Transverse colon (tissue), 4 donors: ENCODE measurements around the gene TPP2. TPM values are rescaled to one million over a fixed set of nuclear protein-coding genes. Genes with fewer than 3 reads are reported as not detected.
A peak's percentile ranks its signal among the peaks of the same experiment; 100 is the strongest.

Experiments used
- DNase-seq: peaks from one replicate; pipeline ENCODE4 v3.0.0-alpha.2; 2019
- H3K27ac ChIP-seq, 4 donors: fragments of 200-600 bp; sonication (generic); 2 replicates each; pipeline ENCODE4 v1.5.1; 2016 to 2018; ENCODE audit warnings: inconsistent platforms in 4 of 4
- H3K27me3 ChIP-seq: fragments of 200-600 bp; sonication (generic); 2 replicates; pipeline ENCODE4 v1.5.1; 2017; ENCODE audit warnings: inconsistent platforms
- H3K36me3 ChIP-seq, 4 donors: fragments of 200-600 bp; sonication (generic); 2 replicates each; pipeline ENCODE4 v1.5.1; 2017 to 2019; ENCODE audit warnings: inconsistent platforms in 4 of 4
- H3K4me1 ChIP-seq, 4 donors: fragments of 200-600 bp; sonication (generic); 2 replicates each; pipeline ENCODE4 v1.5.1; 2017 to 2020; ENCODE audit warnings: inconsistent platforms in 4 of 4
- H3K4me3 ChIP-seq, 4 donors: fragments of 200-600 bp; sonication (generic); 1 replicate in 1 of 4; 2 replicates in 3 of 4; pipeline versions ENCODE4 v1.5.1 to v1.6.1; 2017 to 2019; ENCODE audit warnings: inconsistent platforms in 4 of 4
- H3K9me3 ChIP-seq, 2 donors: fragments of 200-600 bp; sonication (generic); 2 replicates each; pipeline ENCODE4 v1.5.1; 2017 to 2019; ENCODE audit warnings: inconsistent platforms in 2 of 2
- CTCF ChIP-seq, 5 experiments: fragments of 200-600 bp in 3 of 5; fragments of 450-650 bp in 2 of 5; sonication (generic) in 3 of 5; IDR thresholded peaks; 1 replicate in 2 of 5; 2 replicates in 3 of 5; pipeline ENCODE4 v1.5.1; 2016 to 2017; ENCODE audit warnings: antibody characterized with exemption in 5 of 5, inconsistent platforms in 3 of 5, mild to moderate bottlenecking in 2 of 5, moderate library complexity in 1 of 5
- EP300 ChIP-seq: sonication (generic); formaldehyde crosslinking; IDR thresholded peaks from one replicate; pipeline ENCODE4 v1.6.1; 2017; ENCODE audit warnings: antibody characterized with exemption, low read depth
- POLR2A ChIP-seq: fragments of 450-650 bp; IDR thresholded peaks from one replicate; pipeline ENCODE4 v1.6.1; 2016; ENCODE audit warnings: antibody characterized with exemption, mild to moderate bottlenecking, moderate library complexity
- POLR2AphosphoS5 ChIP-seq, 3 donors: sonication (generic); formaldehyde crosslinking; IDR thresholded peaks; one replicate each; pipeline ENCODE4 v1.6.1; 2016; ENCODE audit warnings: antibody characterized with exemption in 3 of 3
- WGBS, 2 donors: methylation state at CpG; one replicate each; pipeline ENCODE4 v1.1.5; 2018; ENCODE audit warnings: low coverage in 1 of 2; 5-methylcytosine and 5-hydroxymethylcytosine counted together
- in situ Hi-C, 4 donors: fragments of 200-750 bp; cut with MboI; loops; one replicate each; pipeline versions ENCODE4 v1.15.0 to v1.15.1; 2017; ENCODE audit warnings: low sequenced_read_pairs in 3 of 4, low pct_ligation_motif_present in 1 of 4, low pct_unique_long_range_greater_than_20kb in 1 of 4
- intact Hi-C: fragments of 100-400 bp; cut with DNase I; formaldehyde crosslinking; loops from one replicate; pipeline ENCODE4 v1.15.1; 2023; ENCODE audit warnings: low total_unique reads
- total RNA-seq, 4 donors: library from RNA; depleted of rRNA; stranded (reverse); fragments of >200 nt; gene quantifications; one replicate each; pipeline ENCODE4 v1.1.0, GENCODE V29; 2016

The TPP2 gene
- total RNA-seq, 4 donors from 2014 or later = 19.1 to 47.8 (median 30.3) TPM

GRCh38 chr13:102593466-102593865 lies 3.3 kb upstream of the TPP2 start:
- in situ Hi-C loops = no loop called here
- H3K36me3 ChIP-seq = no peaks in the 10 kb centered on the region

GRCh38 chr13:102597029-102597961 lies 509 bp downstream of the TPP2 start:
- TF ChIP-seq POLR2AphosphoS5 (IDR thresholded peaks at IDR 0.05) (peak in 1 of 3 donors; percentile 16), POLR2A (no peak), EP300 (no peak)
- peak overlapping the region; percentile 96 to 99 (median 98) for H3K27ac ChIP-seq
- no peaks in the 10 kb centered on the region for H3K27me3 ChIP-seq
- DNase-seq = peak; percentile 35
- no peaks in the 10 kb centered on the region for H3K9me3 ChIP-seq
- H3K4me1 ChIP-seq = peaks cover 0 to 61% (median 37%) of the 10 kb centered on the region in 4 donors
- WGBS, 2 donors = 1 to 2% methylated on average over 20 to 32 of the region's 67 CpGs
- peak overlapping the region; percentile 73 to 98 (median 88) for H3K4me3 ChIP-seq
- intact Hi-C loops = loop anchor here (5.0 to 10.0 kb wide), 2 partner anchors 178 to 250 kb away; partner anchors contain the start of genes ERCC5 and TEX30
- no peaks in the 10 kb centered on the region for H3K36me3 ChIP-seq
- in situ Hi-C loops = loop anchor here in 3 of 4 donors (5.0 kb wide), 2 partner anchors 245 to 250 kb away; partner anchors contain the start of gene ERCC5 (in 1 of the 3)

More at GRCh38 chr13:102593466-102593865, 3.3 kb upstream of the TPP2 start:
- H3K27me3 ChIP-seq = no peaks in the 10 kb centered on the region
- H3K4me1 ChIP-seq = peaks cover 0 to 36% (median 22%) of the 10 kb centered on the region in 4 donors
- 78 to 92% methylated on average over 3 of the region's 3 CpGs for WGBS, 2 donors
- no peaks in the 10 kb centered on the region for H3K9me3 ChIP-seq
- no peak for DNase-seq
- no peak overlapping the region for H3K27ac ChIP-seq
- intact Hi-C loops = loop anchor here (10.0 kb wide), 1 partner anchor 181 kb away; the partner anchor contains the start of gene TEX30
- no peak for TF ChIP-seq EP300
- H3K4me3 ChIP-seq = no peak overlapping the region

GRCh38 chr13:102598061-102598460 lies 1.3 kb downstream of the TPP2 start:
- Histone ChIP-seq H3K4me3 (peak overlapping the region; percentile 73 to 98 (median 88)), H3K9me3 (no peaks in the 10 kb centered on the region), H3K36me3 (no peaks in the 10 kb centered on the region), H3K27me3 (no peaks in the 10 kb centered on the region), H3K27ac (peak overlapping the region; percentile 96 to 99 (median 98)), H3K4me1 (peaks cover 0 to 58% (median 32%) of the 10 kb centered on the region in 4 donors)
- 0 to 3% methylated on average over 6 of the region's 6 CpGs for whole genome bisulfite sequencing, 2 donors
- no peak for DNase-seq
- TF ChIP-seq EP300 (no peak), CTCF (IDR thresholded peaks at IDR 0.05) (no peak), POLR2AphosphoS5 (IDR thresholded peaks at IDR 0.05) (no peak), POLR2A (no peak)
- in situ Hi-C loops = loop anchor here in 3 of 4 donors (5.0 kb wide), 2 partner anchors 244 to 249 kb away; partner anchors contain the start of gene ERCC5 (in 1 of the 3)
- intact Hi-C loops = loop anchor here (5.0 to 10.0 kb wide), 2 partner anchors 177 to 249 kb away; partner anchors contain the start of genes ERCC5 and TEX30

GRCh38 chr13:102599426-102600012 lies 2.7 kb downstream of the TPP2 start:
- intact Hi-C loops (loop anchor here (5.0 to 10.0 kb wide), 2 partner anchors 175 to 248 kb away; partner anchors contain the start of genes ERCC5 and TEX30), in situ Hi-C loops (loop anchor here in 3 of 4 donors (5.0 kb wide), 2 partner anchors 243 to 248 kb away; partner anchors contain the start of gene ERCC5 (in 1 of the 3))
- H3K27ac ChIP-seq = no peak overlapping the region
- no peak overlapping the region for H3K4me3 ChIP-seq
- H3K9me3 ChIP-seq = no peaks in the 10 kb centered on the region
- H3K36me3 ChIP-seq = no peaks in the 10 kb centered on the region
- H3K27me3 ChIP-seq = no peaks in the 10 kb centered on the region
- 60 to 68% methylated on average over 3 of the region's 3 CpGs for WGBS, 2 donors
- H3K4me1 ChIP-seq = peaks cover 0 to 64% (median 32%) of the 10 kb centered on the region in 4 donors
- TF ChIP-seq EP300 = no peak
- no peak for TF ChIP-seq POLR2AphosphoS5 (IDR thresholded peaks at IDR 0.05)
- TF ChIP-seq CTCF (IDR thresholded peaks at IDR 0.05) = no peak
- no peak for TF ChIP-seq POLR2A
- no peak for DNase-seq
